ENCODE data around the gene FLOT1. TPM values are rescaled to one million over a fixed set of nuclear protein-coding genes. Genes with fewer than 3 reads are reported as not detected.

The FLOT1 gene
- total and polyA plus RNA-seq, 2 of the 13 experiments (the other 11 are each of a cell fraction or from before 2014, with no cell fraction given): 82.3 to 130 TPM

GRCh38 chr6:30725713-30726505 is 16.6 kb downstream of the FLOT1 start (continued):
- TF ChIP-seq ZC3H4 (CRISPR knock-in tag; IDR thresholded peaks at IDR 0.05; ENCODE audit: borderline replicate concordance) (peak; percentile 59; the same call in 1 of the 2 replicates), ZNF740 (CRISPR knock-in tag; IDR thresholded peaks at IDR 0.05) (no peak), SIN3A (IDR thresholded peaks at IDR 0.05; ENCODE audit: borderline replicate concordance, low read depth, low read length) (0 out of 2 replicates have a peak, but pooled peaks have one; percentile 25), PATZ1 (CRISPR knock-in tag; IDR thresholded peaks at IDR 0.05) (no peak), ISL2 (CRISPR knock-in tag; IDR thresholded peaks at IDR 0.05) (no peak), ARNTL (CRISPR knock-in tag; IDR thresholded peaks at IDR 0.05) (peak; percentile 38; the same call in 1 of the 2 replicates), HNRNPH1 (optimal IDR thresholded peaks at IDR 0.05; ENCODE audit: low read depth, low read length) (no peak), CHD2 (IDR thresholded peaks at IDR 0.05; ENCODE audit: low read depth, low read length) (0 out of 2 replicates have a peak, but pooled peaks have one; percentile 25), UBTF (CRISPR knock-in tag; IDR thresholded peaks at IDR 0.05) (no peak), MAFK (conservative IDR thresholded peaks at IDR 0.05 in 1 of 2, IDR thresholded peaks at IDR 0.05 in 1 of 2; ENCODE audit: low read length in 2 of 2) (no peak), SPEN (CRISPR knock-in tag; IDR thresholded peaks at IDR 0.05; ENCODE audit: low read depth) (no peak), SALL2 (CRISPR knock-in tag; IDR thresholded peaks at IDR 0.05) (no peak), ATAD3A (CRISPR knock-in tag; IDR thresholded peaks at IDR 0.05) (no peak), AKAP8 (CRISPR knock-in tag; IDR thresholded peaks at IDR 0.05) (peak; percentile 65; the same call in 1 of the 2 replicates), SMAD1 (CRISPR knock-in tag; IDR thresholded peaks at IDR 0.05; ENCODE audit: borderline replicate concordance, low read depth) (no peak), ARNT (IDR thresholded peaks at IDR 0.05) (no peak), HMG20A (CRISPR knock-in tag; IDR thresholded peaks at IDR 0.05; ENCODE audit: borderline replicate concordance) (no peak), RNF219 (CRISPR knock-in tag; IDR thresholded peaks at IDR 0.05) (no peak), ZBTB7A (CRISPR knock-in tag; IDR thresholded peaks at IDR 0.05) (no peak), ZMYM4 (CRISPR knock-in tag; IDR thresholded peaks at IDR 0.05) (0 out of 2 replicates have a peak, but pooled peaks have one; percentile 27), ZNF703 (CRISPR knock-in tag; IDR thresholded peaks at IDR 0.05; ENCODE audit: borderline replicate concordance) (no peak)
- TF ChIP-seq, protein P1, sequence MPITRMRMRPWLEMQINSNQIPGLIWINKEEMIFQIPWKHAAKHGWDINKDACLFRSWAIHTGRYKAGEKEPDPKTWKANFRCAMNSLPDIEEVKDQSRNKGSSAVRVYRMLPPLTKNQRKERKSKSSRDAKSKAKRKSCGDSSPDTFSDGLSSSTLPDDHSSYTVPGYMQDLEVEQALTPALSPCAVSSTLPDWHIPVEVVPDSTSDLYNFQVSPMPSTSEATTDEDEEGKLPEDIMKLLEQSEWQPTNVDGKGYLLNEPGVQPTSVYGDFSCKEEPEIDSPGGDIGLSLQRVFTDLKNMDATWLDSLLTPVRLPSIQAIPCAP (CRISPR knock-in tag; IDR thresholded peaks at IDR 0.05; ENCODE audit: low read depth): no peak
